Sigmoid colon (tissue), 3 donors: ENCODE measurements around the gene IFITM10.

Experiments used
- POLR2A ChIP-seq, 2 donors: fragments of 450-650 bp; IDR thresholded peaks; one replicate each; pipeline ENCODE4 v1.6.1; 2016; ENCODE audit warnings: antibody characterized with exemption in 2 of 2, mild to moderate bottlenecking in 2 of 2, moderate library complexity in 2 of 2
- TF ChIP-seq, protein P1 (sequence below), 4 experiments: fragments of 450-650 bp in 3 of 4; fragments of 200-600 bp in 1 of 4; IDR thresholded peaks; one replicate each; pipeline ENCODE4 v1.5.1; 2016 to 2019; ENCODE audit warnings: antibody characterized with exemption in 4 of 4, mild to moderate bottlenecking in 3 of 4, moderate library complexity in 2 of 4

GRCh38 chr11:1797391-1798125, 47.2 kb upstream of the IFITM10 start:
- TF ChIP-seq, protein P1, sequence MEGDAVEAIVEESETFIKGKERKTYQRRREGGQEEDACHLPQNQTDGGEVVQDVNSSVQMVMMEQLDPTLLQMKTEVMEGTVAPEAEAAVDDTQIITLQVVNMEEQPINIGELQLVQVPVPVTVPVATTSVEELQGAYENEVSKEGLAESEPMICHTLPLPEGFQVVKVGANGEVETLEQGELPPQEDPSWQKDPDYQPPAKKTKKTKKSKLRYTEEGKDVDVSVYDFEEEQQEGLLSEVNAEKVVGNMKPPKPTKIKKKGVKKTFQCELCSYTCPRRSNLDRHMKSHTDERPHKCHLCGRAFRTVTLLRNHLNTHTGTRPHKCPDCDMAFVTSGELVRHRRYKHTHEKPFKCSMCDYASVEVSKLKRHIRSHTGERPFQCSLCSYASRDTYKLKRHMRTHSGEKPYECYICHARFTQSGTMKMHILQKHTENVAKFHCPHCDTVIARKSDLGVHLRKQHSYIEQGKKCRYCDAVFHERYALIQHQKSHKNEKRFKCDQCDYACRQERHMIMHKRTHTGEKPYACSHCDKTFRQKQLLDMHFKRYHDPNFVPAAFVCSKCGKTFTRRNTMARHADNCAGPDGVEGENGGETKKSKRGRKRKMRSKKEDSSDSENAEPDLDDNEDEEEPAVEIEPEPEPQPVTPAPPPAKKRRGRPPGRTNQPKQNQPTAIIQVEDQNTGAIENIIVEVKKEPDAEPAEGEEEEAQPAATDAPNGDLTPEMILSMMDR (IDR thresholded peaks at IDR 0.05): no peak
- no peak for TF ChIP-seq POLR2A (IDR thresholded peaks at IDR 0.05)
